Transverse colon (tissue), 3 donors: ENCODE data around the gene LMO7.

ENCODE experiments used
- EP300 ChIP-seq: sonication (generic); formaldehyde crosslinking; IDR thresholded peaks from one replicate; pipeline ENCODE4 v1.6.1; 2017; ENCODE audit warnings: antibody characterized with exemption, low read depth
- TF ChIP-seq, protein P1 (sequence below), 5 experiments: fragments of 200-600 bp in 3 of 5; fragments of 450-650 bp in 2 of 5; sonication (generic) in 3 of 5; IDR thresholded peaks; 1 replicate in 2 of 5; 2 replicates in 3 of 5; pipeline ENCODE4 v1.5.1; 2016 to 2017; ENCODE audit warnings: antibody characterized with exemption in 5 of 5, inconsistent platforms in 3 of 5, mild to moderate bottlenecking in 2 of 5, moderate library complexity in 1 of 5

DNA sequence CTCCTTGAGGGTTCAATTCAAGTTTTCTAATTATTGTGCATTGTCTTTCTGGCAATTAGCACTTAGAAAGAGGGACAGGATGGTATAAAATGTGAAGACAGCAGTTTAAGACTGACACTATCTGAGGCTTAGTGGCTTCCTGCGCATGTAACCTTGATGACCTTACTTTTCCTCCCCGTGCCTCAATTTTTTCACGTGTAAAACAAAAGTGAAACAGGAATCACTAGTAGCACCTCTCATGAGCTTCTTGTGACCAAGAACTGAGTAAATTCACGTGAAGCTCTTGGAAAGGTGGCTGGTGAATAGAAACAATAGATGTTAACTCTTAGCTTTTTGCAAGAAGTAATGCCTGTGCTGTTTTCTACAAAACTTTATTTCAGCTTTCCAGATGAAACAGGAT, 233.9 kb downstream of the LMO7 start:
- TF ChIP-seq, protein P1, sequence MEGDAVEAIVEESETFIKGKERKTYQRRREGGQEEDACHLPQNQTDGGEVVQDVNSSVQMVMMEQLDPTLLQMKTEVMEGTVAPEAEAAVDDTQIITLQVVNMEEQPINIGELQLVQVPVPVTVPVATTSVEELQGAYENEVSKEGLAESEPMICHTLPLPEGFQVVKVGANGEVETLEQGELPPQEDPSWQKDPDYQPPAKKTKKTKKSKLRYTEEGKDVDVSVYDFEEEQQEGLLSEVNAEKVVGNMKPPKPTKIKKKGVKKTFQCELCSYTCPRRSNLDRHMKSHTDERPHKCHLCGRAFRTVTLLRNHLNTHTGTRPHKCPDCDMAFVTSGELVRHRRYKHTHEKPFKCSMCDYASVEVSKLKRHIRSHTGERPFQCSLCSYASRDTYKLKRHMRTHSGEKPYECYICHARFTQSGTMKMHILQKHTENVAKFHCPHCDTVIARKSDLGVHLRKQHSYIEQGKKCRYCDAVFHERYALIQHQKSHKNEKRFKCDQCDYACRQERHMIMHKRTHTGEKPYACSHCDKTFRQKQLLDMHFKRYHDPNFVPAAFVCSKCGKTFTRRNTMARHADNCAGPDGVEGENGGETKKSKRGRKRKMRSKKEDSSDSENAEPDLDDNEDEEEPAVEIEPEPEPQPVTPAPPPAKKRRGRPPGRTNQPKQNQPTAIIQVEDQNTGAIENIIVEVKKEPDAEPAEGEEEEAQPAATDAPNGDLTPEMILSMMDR (IDR thresholded peaks at IDR 0.05) = no peak
- no peak for TF ChIP-seq EP300
